HG03025 (cell line): ENCODE results near the gene BBS2.
"Not testable (repeated sequence)": the region's sequence is repeated elsewhere in the genome, so short reads cannot be mapped to it uniquely, and the experiment has no call there.

Experiments used
- ATAC-seq: cut with Tn5 transposase; IDR thresholded peaks from one replicate; pipeline ENCODE4 v1.9.1; 2021; ENCODE audit warnings: mild to moderate bottlenecking, moderate library complexity; ENCODE audit not compliant: unreplicated experiment, low FRiP score

Gene BBS2

DNA sequence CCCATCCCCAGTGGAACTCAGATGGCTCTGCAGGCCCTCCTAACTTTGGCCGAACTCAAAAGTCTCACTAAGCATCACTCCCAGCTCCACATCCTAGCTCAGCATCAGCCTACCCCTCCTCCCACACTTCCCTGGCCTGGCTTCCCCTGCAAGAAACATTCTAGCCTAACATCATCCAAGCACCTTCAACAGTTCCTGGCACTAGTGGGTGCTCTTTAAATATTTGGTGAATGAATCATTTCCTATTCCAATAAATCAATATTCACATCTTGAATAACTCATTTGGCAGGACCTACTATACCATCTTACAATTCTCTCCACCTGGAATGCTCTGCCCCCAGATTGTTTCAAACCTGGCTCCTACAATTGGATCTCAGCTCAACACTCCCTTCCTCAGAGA is 11.0 kb upstream of the BBS2 start:
- ATAC-seq, result no peak

GRCh38 chr16:56525236-56525635 is 5.4 kb upstream of the BBS2 start:
- ATAC-seq, result no peak

DNA sequence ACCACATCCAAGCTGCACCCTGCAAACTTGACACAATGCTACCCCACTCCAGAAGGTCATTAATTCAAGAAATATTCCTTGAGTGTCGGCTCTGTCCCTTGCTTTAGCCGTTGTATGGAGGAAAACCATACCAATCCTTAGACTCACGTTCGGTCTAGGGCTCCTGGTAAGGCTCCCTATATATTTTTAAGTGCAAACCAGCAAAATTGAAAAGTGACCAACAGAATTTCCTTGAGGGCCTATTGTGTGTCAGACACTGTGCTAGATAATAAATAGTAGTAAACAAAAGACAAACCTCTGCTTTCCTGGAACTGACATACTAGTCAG is 390 bp upstream of the BBS2 start:
- no peak for ATAC-seq

DNA sequence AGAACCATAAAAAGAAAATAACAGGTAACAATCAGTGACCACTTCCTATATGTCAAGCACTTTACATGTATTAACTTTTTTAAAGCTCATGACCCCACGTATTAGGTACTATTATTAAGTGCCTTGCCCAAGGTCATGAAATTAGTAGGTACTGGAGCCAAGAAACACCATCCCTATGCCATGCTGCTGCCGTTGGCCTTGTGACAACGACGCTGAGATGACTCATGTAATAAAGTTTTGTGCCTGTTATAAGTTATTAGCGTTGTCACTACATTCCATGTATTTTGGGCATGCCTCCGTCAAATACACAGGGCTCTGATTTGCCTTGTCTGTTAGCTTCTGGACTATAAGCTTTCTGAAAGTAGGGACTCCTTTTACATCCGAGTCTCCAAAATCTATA is 1.4 kb downstream of the BBS2 start:
- no peak for ATAC-seq

GRCh38 chr16:56517206-56517605 is 2.6 kb downstream of the BBS2 start:
- ATAC-seq, result no peak

- ATAC-seq, result no peak
These were observed 4.2 kb downstream of the BBS2 start for GRCh38 chr16:56515665-56516064.

GRCh38 chr16:56514845-56515244 is 5.0 kb downstream of the BBS2 start:
- no peak for ATAC-seq

- ATAC-seq, result no peak
These were observed 5.9 kb downstream of the BBS2 start for GRCh38 chr16:56513972-56514371.

DNA sequence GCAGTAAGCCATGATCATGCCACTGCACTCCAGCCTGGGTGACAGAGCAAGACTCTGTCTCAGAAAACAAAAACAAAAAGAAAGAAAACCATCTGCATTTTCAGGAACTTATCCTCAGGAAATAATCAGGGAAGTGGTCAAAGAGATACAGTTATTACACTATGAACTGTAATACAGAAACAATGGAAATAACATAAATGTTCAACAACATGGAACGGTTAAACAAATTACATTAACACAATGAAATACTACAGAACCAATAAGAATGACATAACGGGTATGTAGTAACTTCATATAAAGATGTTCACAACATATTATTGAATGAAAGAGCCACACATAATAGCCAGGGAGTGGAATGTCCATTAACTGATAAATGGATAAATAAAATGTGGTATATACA is 6.7 kb downstream of the BBS2 start:
- no peak for ATAC-seq

DNA sequence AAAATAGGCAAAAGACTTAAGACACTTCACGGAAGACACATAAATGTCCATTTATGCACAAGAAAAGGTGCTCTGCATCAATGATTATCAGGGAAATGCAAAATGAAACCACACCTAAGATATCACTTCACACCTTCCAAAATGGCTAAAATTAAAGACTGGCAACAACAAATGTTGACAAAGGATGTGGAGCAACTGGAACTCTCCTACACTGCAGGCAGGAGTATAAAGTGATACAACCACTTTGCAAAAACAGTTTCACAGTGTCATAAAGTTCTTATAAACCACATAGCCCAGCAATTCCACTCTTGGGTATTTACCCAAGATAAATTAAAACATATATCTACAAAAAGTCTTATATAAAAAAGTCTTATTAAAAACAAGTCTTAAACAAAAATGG is 7.8 kb downstream of the BBS2 start:
- ATAC-seq, result no peak

DNA sequence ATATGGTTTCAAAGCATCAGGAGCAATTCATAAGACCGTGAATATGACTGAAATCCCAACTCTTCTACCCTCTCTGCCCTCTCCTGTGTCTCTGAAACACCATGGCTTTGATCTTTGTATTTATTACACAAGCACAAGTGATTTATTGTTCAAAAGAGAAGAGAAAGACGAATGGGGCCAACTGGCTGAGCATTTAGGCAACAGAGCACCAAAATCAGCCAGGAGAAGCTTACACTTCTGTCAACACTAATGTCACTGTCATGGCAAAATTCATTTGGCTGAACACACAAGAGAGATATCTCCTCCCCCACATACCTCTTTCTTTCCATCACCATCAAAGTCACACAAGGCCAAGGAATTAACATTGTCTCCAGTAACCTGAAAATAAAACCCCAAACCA is 9.3 kb downstream of the BBS2 start:
- no peak for ATAC-seq

DNA sequence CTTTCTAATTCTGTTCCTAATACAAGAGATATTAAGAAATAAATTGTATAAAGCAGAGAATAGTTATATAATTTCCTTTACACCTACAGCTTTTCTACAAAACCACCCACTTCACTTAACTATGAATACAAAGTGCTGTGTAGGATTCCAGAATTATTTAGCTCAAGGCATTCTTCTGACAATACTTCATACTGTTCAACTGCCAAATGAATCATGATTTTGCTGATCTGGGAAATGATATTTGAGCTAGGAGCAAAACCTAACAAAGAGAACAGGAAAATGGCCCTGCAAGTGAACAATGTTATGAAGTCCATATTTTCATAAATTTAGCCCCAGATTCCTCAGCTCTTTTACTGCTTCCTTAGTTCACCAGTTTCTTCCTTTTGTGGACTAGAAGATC is 12.9 kb downstream of the BBS2 start:
- no peak for ATAC-seq

DNA sequence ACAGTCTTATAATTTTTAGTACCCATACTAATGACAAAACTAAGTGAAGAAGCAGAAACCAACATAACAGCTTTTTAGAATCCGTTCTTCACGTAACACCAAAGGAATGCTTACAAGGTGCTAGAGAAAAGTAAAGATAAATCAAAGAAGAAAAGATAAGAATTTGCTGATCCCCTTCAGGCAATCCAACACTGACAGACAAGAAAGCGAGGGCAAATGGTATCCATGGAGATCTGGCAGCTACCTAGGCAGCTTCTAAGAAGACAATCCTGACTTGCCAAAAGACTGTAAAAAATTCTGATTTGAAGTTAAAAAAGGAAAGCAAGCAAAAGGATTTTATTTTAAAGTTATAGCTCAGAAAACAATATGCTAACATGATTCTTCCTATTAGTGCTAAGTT is 14.6 kb downstream of the BBS2 start:
- ATAC-seq, result no peak

DNA sequence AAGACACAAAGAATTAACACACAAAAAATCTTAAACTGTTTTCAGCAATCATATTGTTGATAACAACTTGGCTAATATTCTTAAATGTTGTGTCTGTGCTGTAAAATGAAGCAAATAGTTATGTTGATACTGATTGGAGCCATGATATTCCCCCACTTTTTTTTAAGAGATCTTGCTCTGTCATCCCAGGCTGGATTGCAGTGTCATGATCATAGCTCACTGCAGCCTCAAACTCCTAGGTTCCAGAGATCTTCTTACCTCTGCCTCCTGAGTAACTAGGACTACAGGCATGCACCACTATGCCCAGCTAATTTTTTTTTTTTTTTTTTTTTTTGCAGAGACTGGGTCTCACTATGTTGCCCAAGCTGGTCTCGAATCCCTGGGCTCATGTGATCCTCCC is 26.0 kb downstream of the BBS2 start:
- no peak for ATAC-seq

- no peak for ATAC-seq
These were observed 26.7 kb downstream of the BBS2 start for GRCh38 chr16:56493126-56493525.

GRCh38 chr16:56491657-56492261 is 28.1 kb downstream of the BBS2 start:
- no peak for ATAC-seq

DNA sequence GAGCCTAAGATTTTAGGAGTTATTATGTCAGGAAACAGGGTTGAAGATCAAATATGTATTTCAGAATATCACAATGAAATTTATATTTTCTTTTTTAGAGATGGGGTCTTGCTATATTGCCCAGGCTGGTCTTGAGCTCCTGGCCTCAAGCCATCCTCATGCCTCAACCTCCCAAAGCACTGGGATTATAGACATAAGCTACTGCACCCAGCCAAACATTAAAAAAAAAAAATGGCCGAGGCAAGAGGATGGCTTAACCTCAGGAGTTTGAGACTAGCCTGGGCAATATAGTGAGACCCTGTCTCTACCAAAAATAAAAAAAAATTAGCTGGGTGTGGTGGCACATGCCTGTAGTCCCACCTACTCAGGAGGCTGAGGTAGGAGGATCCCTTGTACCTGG is 31.0 kb downstream of the BBS2 start:
- ATAC-seq, result not testable (repeated sequence)

DNA sequence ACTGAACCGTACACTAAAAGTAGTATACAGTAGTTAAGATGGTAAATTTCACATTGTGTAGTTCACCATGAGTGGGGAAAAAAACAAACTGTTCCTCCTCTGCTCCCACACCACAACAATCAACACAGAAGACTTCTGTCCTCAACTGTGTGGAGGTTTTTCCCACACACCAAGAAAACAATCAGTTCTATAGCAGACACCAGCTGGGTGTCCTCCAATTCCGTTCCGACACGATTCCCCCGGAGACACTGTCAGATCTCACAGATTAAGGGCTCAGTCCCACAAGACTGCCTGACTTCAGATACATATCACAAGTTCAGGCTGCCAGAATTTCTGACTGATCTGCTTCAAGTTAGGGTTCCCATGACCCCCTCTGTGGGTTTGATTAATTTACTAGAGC is 31.8 kb downstream of the BBS2 start:
- no peak for ATAC-seq

DNA sequence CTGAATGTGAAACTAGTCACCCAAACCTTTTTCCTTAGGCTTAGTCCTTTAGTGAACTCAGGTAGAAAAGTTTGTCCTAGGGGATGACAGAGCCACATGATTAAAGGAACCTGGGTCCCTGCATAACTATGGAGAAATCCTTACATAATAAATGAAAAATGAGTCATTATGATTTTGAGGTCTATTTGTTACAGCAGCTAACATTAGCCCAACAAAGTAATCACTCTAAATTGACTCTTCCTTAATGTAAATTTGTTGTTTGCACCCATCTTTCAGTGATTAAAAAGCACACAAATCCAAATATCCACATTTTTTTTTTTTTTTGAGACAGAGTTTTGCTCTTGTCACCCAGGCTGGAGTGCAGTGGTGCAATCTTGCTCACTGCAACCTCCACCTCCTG is 36.4 kb downstream of the BBS2 start:
- no peak for ATAC-seq

DNA sequence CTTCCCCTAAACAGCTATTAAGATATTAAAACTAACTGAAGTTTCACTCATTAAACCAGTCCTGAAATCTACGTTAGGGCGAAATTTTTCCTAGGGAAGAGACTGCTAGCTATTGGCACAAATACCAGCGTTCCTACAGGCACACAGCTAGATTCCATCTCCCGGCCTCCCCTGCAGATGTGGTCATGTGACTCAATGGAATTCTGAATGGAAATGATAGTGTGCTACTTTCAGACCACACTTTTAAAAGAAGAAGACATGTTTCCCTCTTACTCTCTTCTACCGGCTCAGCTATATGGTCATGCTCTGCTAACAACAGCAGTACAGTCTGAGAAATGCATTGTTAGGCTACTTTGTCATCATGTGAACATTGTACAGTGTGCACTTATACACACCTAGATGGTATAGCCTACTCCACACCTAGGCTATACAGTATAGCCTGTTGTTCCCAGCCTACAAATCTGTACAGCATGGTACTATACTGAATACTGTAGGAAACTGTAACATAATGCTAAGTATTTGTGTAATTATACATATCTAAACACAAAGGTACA is 37.1 kb downstream of the BBS2 start:
- no peak for ATAC-seq

- no peak for ATAC-seq
These were observed 38.2 kb downstream of the BBS2 start for GRCh38 chr16:56481468-56482122.

DNA sequence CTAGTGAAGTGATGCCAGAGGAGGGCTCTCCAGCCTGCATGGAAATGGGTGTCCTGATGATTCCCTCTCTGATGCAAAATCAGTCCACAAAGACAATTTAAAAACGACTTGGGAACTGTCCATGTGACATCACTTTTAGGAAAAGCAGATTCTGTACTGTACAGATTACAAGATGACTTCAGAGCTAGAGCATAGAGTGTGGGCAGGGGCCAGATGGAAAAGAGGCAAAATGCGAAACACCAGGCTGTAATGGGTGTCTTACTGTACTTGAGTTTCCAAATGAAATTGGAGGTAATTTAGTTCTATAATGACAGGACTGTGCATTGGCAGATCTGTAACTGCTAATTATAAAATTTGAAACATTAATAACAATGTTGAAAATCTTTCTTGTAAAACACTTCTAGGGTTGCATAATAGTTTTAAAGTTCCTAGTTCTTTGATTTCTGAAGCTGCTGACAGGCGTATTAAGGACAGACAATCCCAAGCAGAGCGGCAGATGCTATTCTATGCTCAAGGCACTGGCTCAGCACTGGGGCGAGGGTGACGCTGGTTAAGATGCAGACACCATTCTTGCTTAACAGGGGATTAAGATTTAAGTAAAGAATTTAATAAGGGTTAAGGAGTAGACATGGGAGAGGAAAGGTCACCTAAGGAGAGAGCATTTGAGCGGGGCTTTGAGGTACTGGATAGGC is 38.9 kb downstream of the BBS2 start:
- ATAC-seq, result no peak
